NT2/D1 (cell line): Measurements from ENCODE around the gene ATP5PB.

Source experiments
- SUZ12 ChIP-seq: IDR thresholded peaks from 2 replicates; pipeline ENCODE4 v1.6.1; 2011; ENCODE audit not compliant: insufficient read length, insufficient read depth; ENCODE audit errors: extremely low read depth
- YY1 ChIP-seq: IDR thresholded peaks from 2 replicates; pipeline ENCODE4 v1.6.1; 2011; ENCODE audit not compliant: insufficient read length, insufficient read depth
- ZNF274 ChIP-seq: IDR thresholded peaks from 2 replicates; pipeline ENCODE4 v1.6.1; 2011; ENCODE audit warnings: mild to moderate bottlenecking, low read depth, low read length

DNA sequence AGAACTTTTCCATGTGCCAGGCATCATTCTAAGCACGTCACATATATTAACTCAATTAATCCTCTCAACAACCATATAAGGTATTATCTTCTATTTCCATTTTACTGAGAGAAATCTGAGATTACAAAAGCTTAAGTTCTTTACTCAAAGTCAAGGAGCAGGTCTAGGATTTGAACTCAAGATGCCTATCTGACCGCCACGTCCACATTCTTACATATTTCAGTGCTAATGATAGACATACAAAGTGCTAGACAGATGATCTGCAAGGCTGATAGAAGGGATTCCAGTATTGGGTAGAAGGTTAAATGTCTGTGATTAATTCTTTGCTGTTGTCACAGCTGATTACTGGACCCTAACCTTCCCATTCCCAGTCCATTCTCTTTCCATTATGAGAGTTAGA lies 4.4 kb downstream of the ATP5PB start:
- TF ChIP-seq SUZ12 (no peak), ZNF274 (no peak), YY1 (no peak)
